H1 (cell line): ENCODE data around the gene ACSL6. TPM values are rescaled to one million over a fixed set of nuclear protein-coding genes. Genes with fewer than 3 reads are reported as not detected.

Source experiments
- CHD1 ChIP-seq: IDR thresholded peaks from 2 replicates; pipeline ENCODE4 v1.6.1; 2012; ENCODE audit warnings: low read depth, low read length, improper control_type of control experiment
- EZH2 ChIP-seq: fragments of 200-600 bp; sonication (generic); IDR thresholded peaks from 2 replicates; pipeline ENCODE4 v1.7.1; 2012; ENCODE audit warnings: low read depth, mild to moderate bottlenecking, moderate library complexity, low read length, inconsistent platforms; ENCODE audit not compliant: severe bottlenecking
- MAFK ChIP-seq: IDR thresholded peaks from 2 replicates; pipeline ENCODE4 v1.6.1; 2012; ENCODE audit warnings: low read depth, mild to moderate bottlenecking, improper control_type of control experiment, low read length
- RAD21 ChIP-seq, 2 experiments: IDR thresholded peaks in 1 of 2; conservative IDR thresholded peaks in 1 of 2; 2 replicates each; pipeline ENCODE4 v1.6.1; 2011; ENCODE audit warnings: low read depth in 2 of 2, low read length in 2 of 2, improper control_type of control experiment in 1 of 2, inconsistent platforms in 1 of 2, mild to moderate bottlenecking in 1 of 2, moderate library complexity in 1 of 2
- SIX5 ChIP-seq: IDR thresholded peaks from 2 replicates; pipeline ENCODE4 v1.6.1; 2011; ENCODE audit warnings: mild to moderate bottlenecking, low read depth, low read length
- polyA plus RNA-seq, 7 experiments: library from polyadenylated mRNA; depleted of rRNA in 3 of 7; stranded (reverse) in 5 of 7; unstranded in 2 of 7; fragments of >200 nt in 5 of 7; fragments of 200-250 nt in 2 of 7; gene quantifications; 1 replicate in 5 of 7; 2 replicates in 1 of 7; 4 replicates in 1 of 7; pipeline versions ENCODE4 v1.2.1 to v1.2.3, GENCODE V29; 2011 to 2013; ENCODE audit warnings: missing spikeins in 2 of 7, mixed read lengths in 2 of 7
- total RNA-seq: library from RNA; stranded (reverse); fragmentation: NEBNext Ultra II Directional; extraction: Animal tissue kit (Norgen Biotek cat#: 25700); gene quantifications from 2 replicates; pipeline ENCODE4 v1.2.1, GENCODE V29; 2021

Gene ACSL6
- total and polyA plus RNA-seq, 2 of the 8 experiments (the other 6 are each of a cell fraction or from before 2014, with no cell fraction given) = 2.3 to 2.4 TPM

GRCh38 chr5:132022737-132023136 lies 11.3 kb upstream of the ACSL6 start (continued):
- TF ChIP-seq RAD21 (IDR thresholded peaks at IDR 0.05 in 1 of 2, conservative IDR thresholded peaks at IDR 0.05 in 1 of 2; ENCODE audit: low read depth in 2 of 2, low read length in 2 of 2) (no peak), EZH2 (no peak), SIX5 (no peak), MAFK (no peak), CHD1 (no peak)
